C4-2B (cell line): ENCODE results near the gene SEC16A.

ENCODE experiments used
- CTCF ChIP-seq: fragments of 450-650 bp; conservative IDR thresholded peaks from 2 replicates; pipeline ENCODE4 v1.5.1; 2017; ENCODE audit warnings: mild to moderate bottlenecking
- ZFX ChIP-seq: fragments of 450-650 bp; IDR thresholded peaks from 2 replicates; pipeline ENCODE4 v1.6.1; 2017

- TF ChIP-seq CTCF (no peak), ZFX (no peak)
These were observed 11.8 kb upstream of the SEC16A start for GRCh38 chr9:136494531-136495215.
